B cell (primary cell): ENCODE measurements around the gene TFF2. TPM values are rescaled to one million over a fixed set of nuclear protein-coding genes. Genes with fewer than 3 reads are reported as not detected.

Experiments used
- ATAC-seq: fragments of 200-7000 bp; cut with Tn5 transposase; one replicate; pipeline ENCODE4 v1.10.0; 2021; ENCODE audit warnings: low read depth, mild to moderate bottlenecking, moderate number of reproducible peaks, moderate library complexity
- CTCF ChIA-PET: fragments of 350-600 bp; sonication (Branson Sonifier 250); formaldehyde crosslinking; loops from one replicate; lab custom pipeline; 2021; ENCODE audit warnings: antibody characterized with exemption, inconsistent platforms; lab: Charles Lee
- POLR2A ChIA-PET: fragments of 350-600 bp; sonication (Branson Sonifier 250); formaldehyde crosslinking; loops from one replicate; lab custom pipeline; 2021; ENCODE audit warnings: antibody characterized with exemption; lab: Charles Lee
- DNase-seq: peaks from one replicate; pipeline ENCODE4 v3.0.0; 2013
- H2AFZ ChIP-seq: 2 replicates; pipeline ENCODE4 v1.6.1; 2012; ENCODE audit warnings: mild to moderate bottlenecking, low read depth, low read length; ENCODE audit not compliant: insufficient read depth, poor library complexity, severe bottlenecking
- H3K27ac ChIP-seq, 2 donors: 1 replicate in 1 of 2; 2 replicates in 1 of 2; pipeline ENCODE4 v1.5.1; 2012 to 2013; ENCODE audit warnings: low read length in 2 of 2, mild to moderate bottlenecking in 2 of 2, moderate library complexity in 1 of 2
- H3K27me3 ChIP-seq, 4 experiments: fragments of 200-600 bp in 1 of 4; sonication (generic) in 1 of 4; replicated peaks in 1 of 4; 1 replicate in 2 of 4; 2 replicates in 2 of 4; pipeline versions ENCODE4 v1.6.1 to v1.7.0; 2013 to 2016; ENCODE audit warnings: low read length in 3 of 4, mild to moderate bottlenecking in 2 of 4, mixed read lengths in 1 of 4, moderate library complexity in 1 of 4; ENCODE audit not compliant: insufficient read depth in 4 of 4, control insufficient read depth in 3 of 4; ENCODE audit errors: control extremely low read depth in 1 of 4
- H3K36me3 ChIP-seq, 2 experiments: replicated peaks in 1 of 2; 1 replicate in 1 of 2; 2 replicates in 1 of 2; pipeline versions ENCODE4 v1.6.1 to v1.7.1; 2013; ENCODE audit warnings: low read length in 1 of 2; ENCODE audit not compliant: insufficient read depth in 2 of 2, control insufficient read depth in 1 of 2; ENCODE audit errors: control extremely low read depth in 1 of 2, extremely low read depth in 1 of 2
- H3K4me1 ChIP-seq, 2 donors: fragments of 200-600 bp in 1 of 2; sonication (generic) in 1 of 2; 1 replicate in 1 of 2; 2 replicates in 1 of 2; pipeline versions ENCODE4 v1.5.1 to v1.6.1; 2013 to 2017; ENCODE audit warnings: low read length in 2 of 2; ENCODE audit not compliant: control insufficient read depth in 2 of 2, insufficient read depth in 2 of 2
- H3K4me2 ChIP-seq: replicated peaks from 2 replicates; pipeline ENCODE3; 2012; ENCODE audit warnings: mild to moderate bottlenecking, low read depth, low read length; ENCODE audit not compliant: poor library complexity, severe bottlenecking
- H3K4me3 ChIP-seq, 5 experiments: fragments of 200-600 bp in 1 of 5; sonication (generic) in 1 of 5; 1 replicate in 3 of 5; 2 replicates in 2 of 5; pipeline versions ENCODE4 v1.5.1 to v1.7.0; 2011 to 2016; ENCODE audit warnings: low read length in 4 of 5, mild to moderate bottlenecking in 4 of 5, low read depth in 2 of 5, control low read depth in 1 of 5, moderate library complexity in 1 of 5; ENCODE audit not compliant: insufficient read depth in 1 of 5; ENCODE audit errors: control extremely low read depth in 1 of 5, extremely low read depth in 1 of 5
- H3K79me2 ChIP-seq: fragments of 200-600 bp; sonication (generic); one replicate; pipeline ENCODE4 v1.6.0; 2016; ENCODE audit warnings: low read length; ENCODE audit not compliant: control insufficient read depth, insufficient read depth
- H3K9ac ChIP-seq: fragments of 200-600 bp; sonication (generic); 2 replicates; pipeline ENCODE4 v1.6.1; 2017; ENCODE audit warnings: mild to moderate bottlenecking, low read length, moderate library complexity
- H3K9me3 ChIP-seq, 3 donors: one replicate each; pipeline versions ENCODE4 v1.6.1 to v1.7.1; 2013; ENCODE audit warnings: low read length in 2 of 3; ENCODE audit not compliant: control insufficient read depth in 2 of 3, insufficient read depth in 1 of 3; ENCODE audit errors: control extremely low read depth in 1 of 3
- H4K20me1 ChIP-seq: 2 replicates; pipeline ENCODE4 v1.6.0; 2012; ENCODE audit warnings: mild to moderate bottlenecking, low read length; ENCODE audit not compliant: insufficient read depth, control insufficient read depth, poor library complexity, severe bottlenecking
- H3K27ac Mint-ChIP-seq: one replicate; pipeline ENCODE4 v1.8.0; 2021; ENCODE audit warnings: mixed read lengths
- H3K27me3 Mint-ChIP-seq: one replicate; pipeline ENCODE4 v1.8.0; 2021; ENCODE audit warnings: mixed read lengths
- H3K4me1 Mint-ChIP-seq: one replicate; pipeline ENCODE4 v1.8.0; 2021; ENCODE audit warnings: mixed read lengths
- H3K4me3 Mint-ChIP-seq: one replicate; pipeline ENCODE4 v1.8.0; 2021; ENCODE audit warnings: mixed read lengths
- H3K9me3 Mint-ChIP-seq: one replicate; pipeline ENCODE4 v1.8.0; 2022; ENCODE audit warnings: mixed read lengths; ENCODE audit not compliant: insufficient read depth
- EZH2 ChIP-seq: IDR thresholded peaks from 2 replicates; pipeline ENCODE4 v1.6.1; 2012; ENCODE audit warnings: borderline replicate concordance, low read depth, mild to moderate bottlenecking, moderate library complexity, low read length; ENCODE audit not compliant: insufficient read depth, poor library complexity, severe bottlenecking
- WGBS: methylation state at CpG from one replicate; pipeline ENCODE4 v1.1.5; 2013; ENCODE audit warnings: missing lambda C conversion rate; ENCODE audit not compliant: insufficient coverage; 5-methylcytosine and 5-hydroxymethylcytosine counted together
- intact Hi-C: fragments of 100-400 bp; cut with micrococcal nuclease; formaldehyde crosslinking; loops from one replicate; pipeline ENCODE4 v1.10.0; 2022
- polyA plus RNA-seq: library from polyadenylated mRNA; depleted of rRNA; stranded (reverse); fragments of >200 nt; gene quantifications from 2 replicates; pipeline ENCODE4 v1.2.3, GENCODE V29; 2012
- total RNA-seq, 2 donors: library from RNA; stranded (reverse); fragments of 120-200 nt in 1 of 2; gene quantifications; 1 replicate in 1 of 2; 2 replicates in 1 of 2; pipeline versions ENCODE4 v1.2.3 to v1.2.4, GENCODE V29; 2013 to 2022
- TF ChIP-seq, protein P1 (sequence below): fragments of 200-600 bp; IDR thresholded peaks from one replicate; pipeline ENCODE4 v1.8.0; 2022; ENCODE audit warnings: antibody characterized with exemption, mild to moderate bottlenecking

TFF2 gene
- total and polyA plus RNA-seq, 2 donors (not counting 1 experiment from before 2014, with no cell fraction given) = not detected

DNA sequence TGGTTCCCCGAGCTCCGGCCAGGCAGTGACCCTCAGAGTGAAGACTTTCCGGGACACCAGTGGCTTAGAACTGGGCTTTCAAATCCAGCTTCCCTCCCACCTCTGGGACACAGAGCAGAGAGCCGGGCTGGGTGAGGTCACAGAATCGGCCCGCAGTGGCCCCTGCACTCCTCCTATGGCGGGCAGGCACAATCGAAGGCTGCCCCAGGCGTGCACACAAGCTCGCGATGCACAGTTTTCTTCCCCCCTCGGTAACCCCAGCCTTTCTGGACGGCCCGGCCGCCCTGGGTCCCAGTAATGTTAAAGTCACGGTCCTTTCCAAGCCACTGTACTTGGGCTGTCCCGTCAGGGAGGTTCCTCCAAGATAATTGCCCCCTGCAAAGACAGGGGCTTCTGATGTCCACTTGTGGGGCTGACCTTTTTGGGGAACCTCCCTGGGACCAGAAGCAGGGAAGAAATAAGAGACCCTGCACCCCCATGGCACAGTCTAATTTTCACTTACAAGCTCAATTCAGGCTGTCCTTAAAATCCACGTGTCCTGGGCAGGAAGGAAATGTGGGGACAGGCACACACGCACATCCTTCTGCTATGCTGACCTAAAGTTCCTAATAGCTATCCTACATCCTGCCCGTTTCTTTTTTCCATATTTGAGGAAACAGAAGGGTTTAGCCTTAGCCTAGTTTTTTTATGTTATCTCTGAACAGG, 49.3 kb downstream of the TFF2 start:
- Histone ChIP-seq H2AFZ (no peak overlapping the region), H3K4me3 (no peak overlapping the region), H3K27ac (no peak overlapping the region), H3K79me2 (no peaks in the 10 kb centered on the region), H3K4me1 (no peaks in the 10 kb centered on the region), H4K20me1 (no peaks in the 10 kb centered on the region), H3K27me3 (peaks cover 0 to 6% (median 0%) of the 10 kb centered on the region in 4 experiments), H3K9ac (no peak overlapping the region), H3K4me2 (no peak overlapping the region), H3K9me3 (no peaks in the 10 kb centered on the region), H3K36me3 (peaks cover 0 to 12% of the 10 kb centered on the region in 2 experiments)
- Mint-ChIP-seq H3K27me3 (peaks cover under 1% of the 10 kb centered on the region), H3K27ac (no peak overlapping the region), H3K4me3 (no peak overlapping the region), H3K4me1 (peaks cover 4% of the 10 kb centered on the region), H3K9me3 (no peaks in the 10 kb centered on the region)
- POLR2A ChIA-PET = no interaction called here
- no peak for TF ChIP-seq EZH2
- TF ChIP-seq, protein P1, sequence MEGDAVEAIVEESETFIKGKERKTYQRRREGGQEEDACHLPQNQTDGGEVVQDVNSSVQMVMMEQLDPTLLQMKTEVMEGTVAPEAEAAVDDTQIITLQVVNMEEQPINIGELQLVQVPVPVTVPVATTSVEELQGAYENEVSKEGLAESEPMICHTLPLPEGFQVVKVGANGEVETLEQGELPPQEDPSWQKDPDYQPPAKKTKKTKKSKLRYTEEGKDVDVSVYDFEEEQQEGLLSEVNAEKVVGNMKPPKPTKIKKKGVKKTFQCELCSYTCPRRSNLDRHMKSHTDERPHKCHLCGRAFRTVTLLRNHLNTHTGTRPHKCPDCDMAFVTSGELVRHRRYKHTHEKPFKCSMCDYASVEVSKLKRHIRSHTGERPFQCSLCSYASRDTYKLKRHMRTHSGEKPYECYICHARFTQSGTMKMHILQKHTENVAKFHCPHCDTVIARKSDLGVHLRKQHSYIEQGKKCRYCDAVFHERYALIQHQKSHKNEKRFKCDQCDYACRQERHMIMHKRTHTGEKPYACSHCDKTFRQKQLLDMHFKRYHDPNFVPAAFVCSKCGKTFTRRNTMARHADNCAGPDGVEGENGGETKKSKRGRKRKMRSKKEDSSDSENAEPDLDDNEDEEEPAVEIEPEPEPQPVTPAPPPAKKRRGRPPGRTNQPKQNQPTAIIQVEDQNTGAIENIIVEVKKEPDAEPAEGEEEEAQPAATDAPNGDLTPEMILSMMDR = no peak
- intact Hi-C loops = no loop called here
- WGBS = 82% methylated on average over 20 of the region's 20 CpGs
- no peak for DNase-seq
- CTCF ChIA-PET = interaction anchor here (0.6 to 1.6 kb wide), 4 partner anchors 8 to 137 kb away, joined by 3 to 7 read pairs (median 3); no protein-coding TSS in a partner anchor
- no peak for ATAC-seq

DNA sequence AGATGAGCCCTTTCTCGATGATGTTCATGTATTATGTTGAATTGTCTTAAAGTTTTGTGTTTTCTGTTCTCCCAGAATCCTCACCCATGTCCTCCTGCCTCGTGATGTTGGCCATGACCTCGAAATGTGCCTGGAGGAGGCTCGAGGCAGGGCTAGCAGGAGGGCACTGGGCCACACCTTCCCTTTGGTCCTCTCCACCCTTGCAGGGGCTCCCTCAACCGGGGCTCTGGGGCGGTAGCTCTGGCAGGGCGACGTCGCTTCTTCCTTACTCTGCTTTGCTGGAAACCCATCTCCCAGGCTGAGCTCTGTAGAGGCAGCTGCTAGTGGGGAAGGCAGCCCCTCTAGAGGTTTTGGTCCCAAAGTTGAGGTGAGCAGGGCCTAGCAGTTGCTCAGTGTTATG, 49.8 kb downstream of the TFF2 start:
- ChIA-PET CTCF (interaction anchor here (1.1 to 1.6 kb wide), 2 partner anchors 9 to 136 kb away, joined by 3 to 7 read pairs; no protein-coding TSS in a partner anchor), POLR2A (no interaction called here)
- no peaks in the 10 kb centered on the region for H3K9me3 ChIP-seq
- H3K27ac ChIP-seq = no peak overlapping the region
- H3K4me3 Mint-ChIP-seq = no peak overlapping the region
- H3K27me3 ChIP-seq = peaks cover 0 to 4% (median 0%) of the 10 kb centered on the region in 4 experiments
- H3K4me3 ChIP-seq = no peak overlapping the region
- intact Hi-C loops = no loop called here
- H3K79me2 ChIP-seq = no peaks in the 10 kb centered on the region
- ATAC-seq (no peak), DNase-seq (no peak)
- no peaks in the 10 kb centered on the region for H4K20me1 ChIP-seq
- no peak overlapping the region for H3K9ac ChIP-seq
- no peak overlapping the region for H3K27ac Mint-ChIP-seq
- H3K4me2 ChIP-seq = no peak overlapping the region
- TF ChIP-seq, protein P1 = no peak
- TF ChIP-seq EZH2 = no peak
- 90% methylated on average over 6 of the region's 9 CpGs for WGBS
- peaks cover 0 to 17% of the 10 kb centered on the region in 2 experiments for H3K36me3 ChIP-seq
- no peaks in the 10 kb centered on the region for H3K4me1 ChIP-seq
- H3K4me1 Mint-ChIP-seq = peaks cover 4% of the 10 kb centered on the region
- no peaks in the 10 kb centered on the region for H3K27me3 Mint-ChIP-seq
- no peaks in the 10 kb centered on the region for H3K9me3 Mint-ChIP-seq
- H2AFZ ChIP-seq = no peak overlapping the region
